Measurements from ENCODE around the gene MSMP.

MSMP gene

DNA sequence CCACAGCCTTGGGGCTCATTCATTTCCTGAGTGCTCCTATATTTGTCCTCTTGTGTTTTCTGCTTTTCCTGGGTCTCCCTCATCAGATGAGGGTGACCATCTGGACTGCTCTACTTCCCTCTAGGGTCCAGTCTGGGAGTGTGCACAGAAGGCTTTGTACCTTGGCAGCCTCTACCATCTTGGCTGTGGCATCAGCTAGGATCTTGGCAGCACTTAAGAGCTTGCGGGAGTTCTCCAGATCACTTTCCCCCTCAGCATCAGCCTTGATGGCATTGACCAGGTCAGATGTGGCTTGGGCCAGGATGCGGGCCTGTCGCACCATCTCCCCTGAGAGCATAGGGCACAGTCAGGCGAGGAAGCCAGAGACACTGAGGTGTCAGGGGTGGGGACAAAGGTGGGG, 37.8 kb downstream of the MSMP start:
- Histone ChIP-seq H4K20me1 (ENCODE audit: low read depth, low read length) (no peaks in the 10 kb centered on the region), H3K4me2 (ENCODE audit: low read depth, low read length, poor library complexity, severe bottlenecking) (no peak overlapping the region), H3K27ac (ENCODE audit: low read depth, low read length) (no peak overlapping the region), H3K27me3 (ENCODE audit: low read length) (no peaks in the 10 kb centered on the region), H3K9me2 (replicated peaks; ENCODE audit: insufficient read depth, low read length) (no peaks in the 10 kb centered on the region), H3K36me3 (ENCODE audit: low read length) (peaks cover 10% of the 10 kb centered on the region; the same call in 1 of the 2 replicates), H3K9me3 (ENCODE audit: insufficient read depth, low read length) (no peaks in the 10 kb centered on the region), H3K4me3 (ENCODE audit: insufficient read depth, low read length, poor library complexity, severe bottlenecking) (no peak overlapping the region), H3K79me2 (ENCODE audit: insufficient read depth, low read length) (no peaks in the 10 kb centered on the region), H3K9ac (ENCODE audit: low read length) (no peak overlapping the region), H2AFZ (ENCODE audit: low read depth, low read length, severe bottlenecking) (no peak overlapping the region), H3F3A (ENCODE audit: insufficient read depth) (no peaks in the 10 kb centered on the region)
- TF ChIP-seq CTCF (IDR thresholded peaks at IDR 0.05; ENCODE audit: insufficient read depth, low read length, poor library complexity, severe bottlenecking), result no peak
- TF ChIP-seq EZH2phosphoT487 (conservative IDR thresholded peaks at IDR 0.05; ENCODE audit: low read length), result no peak

DNA sequence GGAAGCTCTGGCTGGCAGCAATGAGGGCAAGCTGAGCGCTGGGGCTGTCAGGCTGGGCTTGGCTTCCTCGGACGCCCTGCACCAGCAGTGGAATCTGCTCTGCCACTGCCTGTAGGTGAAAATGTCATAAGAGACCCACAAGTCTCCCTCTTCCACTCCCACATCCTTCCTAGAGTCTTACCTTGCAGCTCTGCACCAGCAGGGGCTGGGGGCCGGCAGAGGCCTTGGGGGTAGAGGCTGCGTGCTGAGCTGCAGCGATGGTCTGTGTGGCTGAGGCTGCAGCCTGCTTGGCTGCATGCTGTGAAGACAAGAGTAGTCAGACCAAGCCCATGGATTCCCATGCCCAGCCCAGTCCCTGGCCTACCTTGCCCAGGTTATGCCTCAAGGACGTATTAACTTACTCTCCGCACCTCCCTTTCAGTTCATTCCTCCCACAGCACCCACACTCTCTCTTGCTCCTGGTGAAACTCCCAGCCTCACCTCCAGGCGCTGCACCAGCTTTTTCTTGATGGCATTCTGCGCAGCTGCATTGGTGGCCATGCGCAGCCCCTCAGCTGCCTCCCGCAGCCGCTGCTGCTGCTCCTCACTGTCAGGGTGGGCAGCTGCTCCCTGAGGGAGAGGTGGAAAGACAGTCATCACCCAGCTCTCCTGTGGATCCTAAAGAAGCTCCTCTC, 39.4 kb downstream of the MSMP start:
- H3K36me3 ChIP-seq (ENCODE audit: low read length), result peaks cover 13% of the 10 kb centered on the region; the same call in 1 of the 2 replicates
- no peaks in the 10 kb centered on the region for H3K9me3 ChIP-seq (ENCODE audit: insufficient read depth, low read length)
- H3K27me3 ChIP-seq (ENCODE audit: low read length), result no peaks in the 10 kb centered on the region
- H4K20me1 ChIP-seq (ENCODE audit: low read depth, low read length), result no peaks in the 10 kb centered on the region
- no peak overlapping the region for H3K27ac ChIP-seq (ENCODE audit: low read depth, low read length)
- H3K4me3 ChIP-seq (ENCODE audit: insufficient read depth, low read length, poor library complexity, severe bottlenecking), result no peak overlapping the region
- H3K9me2 ChIP-seq (replicated peaks; ENCODE audit: insufficient read depth, low read length), result no peaks in the 10 kb centered on the region
- TF ChIP-seq CTCF (IDR thresholded peaks at IDR 0.05; ENCODE audit: insufficient read depth, low read length, poor library complexity, severe bottlenecking), result no peak
- TF ChIP-seq EZH2phosphoT487 (conservative IDR thresholded peaks at IDR 0.05; ENCODE audit: low read length), result no peak
- H3F3A ChIP-seq (ENCODE audit: insufficient read depth), result no peaks in the 10 kb centered on the region
- H3K4me2 ChIP-seq (ENCODE audit: low read depth, low read length, poor library complexity, severe bottlenecking), result no peak overlapping the region
- no peaks in the 10 kb centered on the region for H3K79me2 ChIP-seq (ENCODE audit: insufficient read depth, low read length)
- no peak overlapping the region for H2AFZ ChIP-seq (ENCODE audit: low read depth, low read length, severe bottlenecking)
- no peak overlapping the region for H3K9ac ChIP-seq (ENCODE audit: low read length)

DNA sequence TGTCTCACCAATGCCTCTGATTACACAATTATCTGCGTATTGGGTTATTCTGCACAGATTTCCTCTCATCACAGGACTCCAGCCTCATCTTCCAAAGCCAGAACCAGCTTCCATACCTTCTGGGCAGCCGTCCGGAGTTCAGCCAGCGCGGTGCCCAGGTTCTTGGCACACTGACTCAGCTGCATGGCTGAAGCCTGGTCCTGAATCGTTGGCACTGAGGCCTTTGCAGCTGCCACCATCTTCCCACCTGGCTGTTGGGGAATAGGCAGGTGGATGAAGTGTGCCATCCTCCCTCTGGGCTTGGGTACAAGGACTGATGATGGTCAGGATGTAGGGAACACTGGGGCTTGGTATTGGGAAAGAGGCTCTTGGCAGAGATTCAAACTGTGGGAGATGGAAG, 40.0 kb downstream of the MSMP start:
- no peaks in the 10 kb centered on the region for H3F3A ChIP-seq (ENCODE audit: insufficient read depth)
- no peak overlapping the region for H3K4me2 ChIP-seq (ENCODE audit: low read depth, low read length, poor library complexity, severe bottlenecking)
- no peak overlapping the region for H2AFZ ChIP-seq (ENCODE audit: low read depth, low read length, severe bottlenecking)
- H3K79me2 ChIP-seq (ENCODE audit: insufficient read depth, low read length), result no peaks in the 10 kb centered on the region
- H3K9ac ChIP-seq (ENCODE audit: low read length), result no peak overlapping the region
- TF ChIP-seq CTCF (IDR thresholded peaks at IDR 0.05; ENCODE audit: insufficient read depth, low read length, poor library complexity, severe bottlenecking) (no peak), EZH2phosphoT487 (conservative IDR thresholded peaks at IDR 0.05; ENCODE audit: low read length) (no peak)
- H3K27me3 ChIP-seq (ENCODE audit: low read length), result no peaks in the 10 kb centered on the region
- no peaks in the 10 kb centered on the region for H3K9me2 ChIP-seq (replicated peaks; ENCODE audit: insufficient read depth, low read length)
- no peak overlapping the region for H3K4me3 ChIP-seq (ENCODE audit: insufficient read depth, low read length, poor library complexity, severe bottlenecking)
- H3K36me3 ChIP-seq (ENCODE audit: low read length), result peaks cover 13% of the 10 kb centered on the region; the same call in 1 of the 2 replicates
- H3K27ac ChIP-seq (ENCODE audit: low read depth, low read length), result no peak overlapping the region
- H4K20me1 ChIP-seq (ENCODE audit: low read depth, low read length), result no peaks in the 10 kb centered on the region
- no peaks in the 10 kb centered on the region for H3K9me3 ChIP-seq (ENCODE audit: insufficient read depth, low read length)
